Upper lobe of left lung (tissue), 6 donors: ENCODE measurements around the gene NT5DC2. TPM values are rescaled to one million over a fixed set of nuclear protein-coding genes. Genes with fewer than 3 reads are reported as not detected.
"Not testable (repeated sequence)": the region's sequence is repeated elsewhere in the genome, so short reads cannot be mapped to it uniquely, and the experiment has no call there.

Source experiments
- ATAC-seq, 2 donors: fragments of 200-7000 bp; cut with Tn5 transposase; one replicate each; pipeline ENCODE4 v1.9.1; 2022; ENCODE audit warnings: mild to moderate bottlenecking in 2 of 2, moderate library complexity in 2 of 2; ENCODE audit not compliant: low FRiP score in 2 of 2
- DNase-seq, 2 donors: peaks; one replicate each; pipeline ENCODE4 v3.0.0-alpha.2; 2019 to 2020
- H3K27ac ChIP-seq, 4 donors: fragments of 200-600 bp; sonication (generic); one replicate each; pipeline ENCODE4 v1.5.1; 2016 to 2019
- H3K27me3 ChIP-seq, 4 donors: fragments of 200-600 bp; sonication (generic); one replicate each; pipeline ENCODE4 v1.5.1; 2017 to 2019
- H3K36me3 ChIP-seq, 4 donors: fragments of 200-600 bp; sonication (generic); one replicate each; pipeline ENCODE4 v1.5.1; 2016 to 2019
- H3K4me1 ChIP-seq, 4 donors: fragments of 200-600 bp; sonication (generic); one replicate each; pipeline ENCODE4 v1.5.1; 2018 to 2019
- H3K4me3 ChIP-seq, 4 donors: fragments of 200-600 bp; sonication (generic); one replicate each; pipeline ENCODE4 v1.5.1; 2017 to 2019; ENCODE audit warnings: mild to moderate bottlenecking in 2 of 4, moderate library complexity in 1 of 4
- H3K9me3 ChIP-seq, 4 donors: fragments of 200-600 bp; sonication (generic); one replicate each; pipeline ENCODE4 v1.5.1; 2018 to 2019
- CTCF ChIP-seq, 6 experiments: fragments of 450-650 bp in 4 of 6; fragments of 200-600 bp in 2 of 6; sonication (generic) in 2 of 6; IDR thresholded peaks; one replicate each; pipeline ENCODE4 v1.5.1; 2016 to 2019; ENCODE audit warnings: antibody characterized with exemption in 6 of 6
- EP300 ChIP-seq, 4 donors: sonication (generic); formaldehyde crosslinking; IDR thresholded peaks; one replicate each; pipeline ENCODE4 v1.5.1; 2017; ENCODE audit warnings: antibody characterized with exemption in 4 of 4, control low read depth in 2 of 4
- POLR2A ChIP-seq, 4 donors: fragments of 450-650 bp; IDR thresholded peaks; one replicate each; pipeline ENCODE4 v1.5.1; 2016 to 2017; ENCODE audit warnings: antibody characterized with exemption in 4 of 4, mild to moderate bottlenecking in 2 of 4
- POLR2AphosphoS5 ChIP-seq, 2 donors: sonication (generic); formaldehyde crosslinking; IDR thresholded peaks; one replicate each; pipeline ENCODE4 v1.5.1; 2017; ENCODE audit warnings: antibody characterized with exemption in 2 of 2
- WGBS, 2 donors: methylation state at CpG; one replicate each; pipeline ENCODE4 v1.1.5; 2017 to 2018; 5-methylcytosine and 5-hydroxymethylcytosine counted together
- total RNA-seq, 6 donors: library from RNA; depleted of rRNA in 4 of 6; stranded (reverse); fragments of >200 nt in 4 of 6; gene quantifications; one replicate each; pipeline versions ENCODE4 v1.1.0 to v1.2.1, GENCODE V29; 2016 to 2021
- donor health status: DM: no; HTN: no; CAD: no; lungs with moderate emphysema.
- donor health status: DM: no; HTN: yes; CAD: no; lungs with severe emphysema.

The NT5DC2 gene
- total RNA-seq, 6 donors from 2014 or later = 27.3 to 113 (median 46.2) TPM

GRCh38 chr3:52529376-52530333 lies 4.0 kb downstream of the NT5DC2 start:
- no peak for ATAC-seq

GRCh38 chr3:52528586-52529375 lies 4.9 kb downstream of the NT5DC2 start:
- peaks cover 61 to 85% (median 69%) of the 10 kb centered on the region in 4 donors for H3K4me1 ChIP-seq
- H3K9me3 ChIP-seq = no peaks in the 10 kb centered on the region
- peak overlapping the region; percentile 3 to 80 (median 72) for H3K27ac ChIP-seq
- H3K4me3 ChIP-seq = no peak overlapping the region
- DNase-seq (peak; percentile 17 to 50), ATAC-seq (no peak)
- TF ChIP-seq POLR2A (IDR thresholded peaks at IDR 0.05) (no peak), CTCF (IDR thresholded peaks at IDR 0.05) (no peak), EP300 (IDR thresholded peaks at IDR 0.05) (no peak), POLR2AphosphoS5 (IDR thresholded peaks at IDR 0.05) (no peak)
- no peaks in the 10 kb centered on the region for H3K27me3 ChIP-seq
- 92 to 93% methylated on average over 17 to 25 of the region's 25 CpGs for WGBS, 2 donors
- peaks cover 0 to 30% (median 5%) of the 10 kb centered on the region in 4 donors for H3K36me3 ChIP-seq

More at GRCh38 chr3:52529376-52530333, 4.0 kb downstream of the NT5DC2 start:
- DNase-seq = peak in 1 of 2 donors; percentile 19
- H3K4me3 ChIP-seq = no peak overlapping the region
- no peaks in the 10 kb centered on the region for H3K9me3 ChIP-seq
- WGBS, 2 donors = 72 to 96% methylated on average over 5 to 12 of the region's 12 CpGs
- no peaks in the 10 kb centered on the region for H3K27me3 ChIP-seq
- peaks cover 62 to 88% (median 71%) of the 10 kb centered on the region in 4 donors for H3K4me1 ChIP-seq
- peak in 1 of 2 donors; percentile 35 for TF ChIP-seq POLR2AphosphoS5 (IDR thresholded peaks at IDR 0.05)
- no peak for TF ChIP-seq CTCF (IDR thresholded peaks at IDR 0.05)
- TF ChIP-seq POLR2A (IDR thresholded peaks at IDR 0.05) = no peak
- no peak for TF ChIP-seq EP300 (IDR thresholded peaks at IDR 0.05)
- peak overlapping the region; percentile 3 to 79 (median 40) for H3K27ac ChIP-seq
- H3K36me3 ChIP-seq = peaks cover 0 to 22% (median under 1%) of the 10 kb centered on the region in 4 donors

GRCh38 chr3:52527732-52528585 lies 5.7 kb downstream of the NT5DC2 start:
- WGBS, 2 donors = 81 to 96% methylated on average over 8 to 18 of the region's 18 CpGs
- peak overlapping the region; percentile 76 to 83 (median 80) for H3K27ac ChIP-seq
- ATAC-seq = no peak
- TF ChIP-seq CTCF (IDR thresholded peaks at IDR 0.05) (no peak), POLR2AphosphoS5 (IDR thresholded peaks at IDR 0.05) (peak in 1 of 2 donors; percentile 32)
- peak; percentile 10 to 59 for DNase-seq
- no peaks in the 10 kb centered on the region for H3K9me3 ChIP-seq
- peaks cover 0 to 39% (median 9%) of the 10 kb centered on the region in 4 donors for H3K36me3 ChIP-seq
- no peak overlapping the region for H3K4me3 ChIP-seq
- no peaks in the 10 kb centered on the region for H3K27me3 ChIP-seq
- peaks cover 59 to 79% (median 67%) of the 10 kb centered on the region in 4 donors for H3K4me1 ChIP-seq

GRCh38 chr3:52527039-52527731 lies 6.5 kb downstream of the NT5DC2 start:
- Histone ChIP-seq H3K4me3 (no peak overlapping the region), H3K36me3 (peaks cover 0 to 46% (median 12%) of the 10 kb centered on the region in 4 donors), H3K27ac (peak overlapping the region; percentile 76 to 83 (median 80)), H3K4me1 (peaks cover 51 to 71% (median 60%) of the 10 kb centered on the region in 4 donors), H3K27me3 (no peaks in the 10 kb centered on the region), H3K9me3 (no peaks in the 10 kb centered on the region)
- WGBS, 2 donors = 76 to 80% methylated on average over 4 to 14 of the region's 14 CpGs
- TF ChIP-seq EP300 (IDR thresholded peaks at IDR 0.05) (no peak), CTCF (IDR thresholded peaks at IDR 0.05) (no peak)
- DNase-seq = peak; percentile 61 to 67
- peak in 1 of 2 donors; percentile 0 for ATAC-seq

- Histone ChIP-seq H3K4me1 (peaks cover 46 to 66% (median 54%) of the 10 kb centered on the region in 4 donors), H3K36me3 (peaks cover 0 to 52% (median 15%) of the 10 kb centered on the region in 4 donors), H3K27ac (peak overlapping the region; percentile 76 to 83 (median 80))
- not testable (repeated sequence) for DNase-seq, ATAC-seq, H3K27me3 ChIP-seq, H3K4me3 ChIP-seq, H3K9me3 ChIP-seq
- 77 to 82% methylated on average over 5 of the region's 5 CpGs for WGBS, 2 donors
These were observed 7.0 kb downstream of the NT5DC2 start for GRCh38 chr3:52526671-52527038.
